GM18519 (cell line): ENCODE data around the gene CAB39.

ENCODE experiments used
- ATAC-seq: cut with Tn5 transposase; IDR thresholded peaks from one replicate; pipeline ENCODE4 v1.9.1; 2021; ENCODE audit warnings: mild to moderate bottlenecking, moderate library complexity; ENCODE audit not compliant: unreplicated experiment, low FRiP score

The CAB39 gene

GRCh38 chr2:230779126-230779525 lies 66.5 kb downstream of the CAB39 start:
- ATAC-seq, result no peak

GRCh38 chr2:230779607-230780006 lies 67.0 kb downstream of the CAB39 start:
- no peak for ATAC-seq

- no peak for ATAC-seq
These were observed 68.6 kb downstream of the CAB39 start for GRCh38 chr2:230781130-230781797.

GRCh38 chr2:230783101-230783500 lies 70.5 kb downstream of the CAB39 start:
- no peak for ATAC-seq

GRCh38 chr2:230784795-230785194 lies 72.2 kb downstream of the CAB39 start:
- no peak for ATAC-seq

GRCh38 chr2:230785346-230785745 lies 72.7 kb downstream of the CAB39 start:
- no peak for ATAC-seq

GRCh38 chr2:230787101-230787500 lies 74.5 kb downstream of the CAB39 start:
- no peak for ATAC-seq

- ATAC-seq, result no peak
These were observed 76.0 kb downstream of the CAB39 start for GRCh38 chr2:230788554-230789175.

GRCh38 chr2:230790981-230791380 lies 78.3 kb downstream of the CAB39 start:
- no peak for ATAC-seq

- no peak for ATAC-seq
These were observed 81.1 kb downstream of the CAB39 start for GRCh38 chr2:230793572-230794359.

- no peak for ATAC-seq
These were observed 81.9 kb downstream of the CAB39 start for GRCh38 chr2:230794497-230794896.

GRCh38 chr2:230795856-230796255 lies 83.2 kb downstream of the CAB39 start:
- ATAC-seq, result no peak

- no peak for ATAC-seq
These were observed 83.7 kb downstream of the CAB39 start for GRCh38 chr2:230796280-230796862.

- no peak for ATAC-seq
These were observed 85.2 kb downstream of the CAB39 start for GRCh38 chr2:230797515-230798495.

- ATAC-seq, result no peak
These were observed 86.2 kb downstream of the CAB39 start for GRCh38 chr2:230798769-230799399.

- no peak for ATAC-seq
These were observed 92.8 kb downstream of the CAB39 start for GRCh38 chr2:230805353-230806017.

GRCh38 chr2:230807729-230808128 lies 95.1 kb downstream of the CAB39 start:
- ATAC-seq, result no peak

- no peak for ATAC-seq
These were observed 96.4 kb downstream of the CAB39 start for GRCh38 chr2:230809015-230809414.

- ATAC-seq, result no peak
These were observed 97.1 kb downstream of the CAB39 start for GRCh38 chr2:230809677-230810251.
